ENCODE measurements around the gene FOXO1. TPM values are rescaled to one million over a fixed set of nuclear protein-coding genes. Genes with fewer than 3 reads are reported as not detected.
A peak's percentile ranks its signal among the peaks of the same experiment; 100 is the strongest.

FOXO1 gene
- total and polyA plus RNA-seq, 2 of the 13 experiments (the other 11 are each of a cell fraction or from before 2014, with no cell fraction given) = 8.1 to 13.1 TPM

- TF ChIP-seq SAFB2 (CRISPR knock-in tag; IDR thresholded peaks at IDR 0.05; ENCODE audit: borderline replicate concordance, low read depth) = no peak
- no peak for TF ChIP-seq REL (CRISPR knock-in tag; conservative IDR thresholded peaks at IDR 0.05)
- TF ChIP-seq, protein P1, sequence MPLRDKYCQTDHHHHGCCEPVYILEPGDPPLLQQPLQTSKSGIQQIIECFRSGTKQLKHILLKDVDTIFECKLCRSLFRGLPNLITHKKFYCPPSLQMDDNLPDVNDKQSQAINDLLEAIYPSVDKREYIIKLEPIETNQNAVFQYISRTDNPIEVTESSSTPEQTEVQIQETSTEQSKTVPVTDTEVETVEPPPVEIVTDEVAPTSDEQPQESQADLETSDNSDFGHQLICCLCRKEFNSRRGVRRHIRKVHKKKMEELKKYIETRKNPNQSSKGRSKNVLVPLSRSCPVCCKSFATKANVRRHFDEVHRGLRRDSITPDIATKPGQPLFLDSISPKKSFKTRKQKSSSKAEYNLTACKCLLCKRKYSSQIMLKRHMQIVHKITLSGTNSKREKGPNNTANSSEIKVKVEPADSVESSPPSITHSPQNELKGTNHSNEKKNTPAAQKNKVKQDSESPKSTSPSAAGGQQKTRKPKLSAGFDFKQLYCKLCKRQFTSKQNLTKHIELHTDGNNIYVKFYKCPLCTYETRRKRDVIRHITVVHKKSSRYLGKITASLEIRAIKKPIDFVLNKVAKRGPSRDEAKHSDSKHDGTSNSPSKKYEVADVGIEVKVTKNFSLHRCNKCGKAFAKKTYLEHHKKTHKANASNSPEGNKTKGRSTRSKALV (CRISPR knock-in tag; IDR thresholded peaks at IDR 0.05) = no peak
- TF ChIP-seq, protein P2, sequence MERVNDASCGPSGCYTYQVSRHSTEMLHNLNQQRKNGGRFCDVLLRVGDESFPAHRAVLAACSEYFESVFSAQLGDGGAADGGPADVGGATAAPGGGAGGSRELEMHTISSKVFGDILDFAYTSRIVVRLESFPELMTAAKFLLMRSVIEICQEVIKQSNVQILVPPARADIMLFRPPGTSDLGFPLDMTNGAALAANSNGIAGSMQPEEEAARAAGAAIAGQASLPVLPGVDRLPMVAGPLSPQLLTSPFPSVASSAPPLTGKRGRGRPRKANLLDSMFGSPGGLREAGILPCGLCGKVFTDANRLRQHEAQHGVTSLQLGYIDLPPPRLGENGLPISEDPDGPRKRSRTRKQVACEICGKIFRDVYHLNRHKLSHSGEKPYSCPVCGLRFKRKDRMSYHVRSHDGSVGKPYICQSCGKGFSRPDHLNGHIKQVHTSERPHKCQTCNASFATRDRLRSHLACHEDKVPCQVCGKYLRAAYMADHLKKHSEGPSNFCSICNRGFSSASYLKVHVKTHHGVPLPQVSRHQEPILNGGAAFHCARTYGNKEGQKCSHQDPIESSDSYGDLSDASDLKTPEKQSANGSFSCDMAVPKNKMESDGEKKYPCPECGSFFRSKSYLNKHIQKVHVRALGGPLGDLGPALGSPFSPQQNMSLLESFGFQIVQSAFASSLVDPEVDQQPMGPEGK (CRISPR knock-in tag; IDR thresholded peaks at IDR 0.05) = 0 out of 2 replicates have a peak, but pooled peaks have one; percentile 35
- no peak for TF ChIP-seq HMGA1 (CRISPR knock-in tag; conservative IDR thresholded peaks at IDR 0.05)
- TF ChIP-seq, protein P3, sequence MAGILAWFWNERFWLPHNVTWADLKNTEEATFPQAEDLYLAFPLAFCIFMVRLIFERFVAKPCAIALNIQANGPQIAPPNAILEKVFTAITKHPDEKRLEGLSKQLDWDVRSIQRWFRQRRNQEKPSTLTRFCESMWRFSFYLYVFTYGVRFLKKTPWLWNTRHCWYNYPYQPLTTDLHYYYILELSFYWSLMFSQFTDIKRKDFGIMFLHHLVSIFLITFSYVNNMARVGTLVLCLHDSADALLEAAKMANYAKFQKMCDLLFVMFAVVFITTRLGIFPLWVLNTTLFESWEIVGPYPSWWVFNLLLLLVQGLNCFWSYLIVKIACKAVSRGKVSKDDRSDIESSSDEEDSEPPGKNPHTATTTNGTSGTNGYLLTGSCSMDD (CRISPR knock-in tag; IDR thresholded peaks at IDR 0.05) = no peak
- no peak for TF ChIP-seq BRD4 (CRISPR knock-in tag; IDR thresholded peaks at IDR 0.05)
- no peak for TF ChIP-seq ZNF12 (CRISPR knock-in tag; IDR thresholded peaks at IDR 0.05)
- TF ChIP-seq ZNF567 (CRISPR knock-in tag; IDR thresholded peaks at IDR 0.05; ENCODE audit: borderline replicate concordance) = no peak
- no peak for TF ChIP-seq HOXA7 (CRISPR knock-in tag; IDR thresholded peaks at IDR 0.05)
- no peak for TF ChIP-seq ZNF749 (CRISPR knock-in tag; IDR thresholded peaks at IDR 0.05; ENCODE audit: borderline replicate concordance)
- no peak for TF ChIP-seq ZNF101 (CRISPR knock-in tag; IDR thresholded peaks at IDR 0.05; ENCODE audit: borderline replicate concordance, low read depth)
- no peak for TF ChIP-seq ZNF574 (CRISPR knock-in tag; IDR thresholded peaks at IDR 0.05)
- no peak for TF ChIP-seq ZNF232 (CRISPR knock-in tag; IDR thresholded peaks at IDR 0.05; ENCODE audit: borderline replicate concordance)
- TF ChIP-seq ERF (CRISPR knock-in tag; IDR thresholded peaks at IDR 0.05) = peak; percentile 65
- TF ChIP-seq KLF9 (CRISPR knock-in tag; IDR thresholded peaks at IDR 0.05; ENCODE audit: low read depth) = no peak
- TF ChIP-seq FLYWCH1 (CRISPR knock-in tag; IDR thresholded peaks at IDR 0.05) = no peak
- TF ChIP-seq MEIS2 (CRISPR knock-in tag; IDR thresholded peaks at IDR 0.05) = peak; percentile 74; the same call in 1 of the 2 replicates
- TF ChIP-seq ZNF264 (CRISPR knock-in tag; IDR thresholded peaks at IDR 0.05) = peak; percentile 84
- no peak for TF ChIP-seq PAWR (CRISPR knock-in tag; IDR thresholded peaks at IDR 0.05; ENCODE audit: borderline replicate concordance)
- no peak for TF ChIP-seq SNAI1 (CRISPR knock-in tag; IDR thresholded peaks at IDR 0.05; ENCODE audit: borderline replicate concordance)
- TF ChIP-seq SOX6 (IDR thresholded peaks at IDR 0.05) = no peak
- TF ChIP-seq SOX6 (CRISPR knock-in tag; IDR thresholded peaks at IDR 0.05) = peak; percentile 87
- peak; percentile 81 for TF ChIP-seq RARA (CRISPR knock-in tag; IDR thresholded peaks at IDR 0.05)
Measured at GRCh38 chr13:40540328-40541044, 126.0 kb downstream of the FOXO1 start (continued).
